ENCODE data around the gene PPP6R3.

- no peak for TF ChIP-seq CBX5 (IDR thresholded peaks at IDR 0.05; ENCODE audit: low read depth)
- TF ChIP-seq SMC3 (IDR thresholded peaks at IDR 0.05; ENCODE audit: borderline replicate concordance, low read length) = no peak
- no peak for TF ChIP-seq POLR2A (IDR thresholded peaks at IDR 0.05; ENCODE audit: low read depth, low read length)
- TF ChIP-seq CEBPB (IDR thresholded peaks at IDR 0.05; ENCODE audit: borderline replicate concordance in 1 of 2, low read depth in 2 of 2, low read length in 2 of 2) = no peak
- TF ChIP-seq RELB (IDR thresholded peaks at IDR 0.05; ENCODE audit: low read depth) = no peak
- no peak for TF ChIP-seq NBN (IDR thresholded peaks at IDR 0.05)
- TF ChIP-seq HDAC2 (IDR thresholded peaks at IDR 0.05) = no peak
- TF ChIP-seq JUND (IDR thresholded peaks at IDR 0.05; ENCODE audit: low read depth, low read length) = no peak
- no peak for TF ChIP-seq CTCF (IDR thresholded peaks at IDR 0.05 in 2 of 3, conservative IDR thresholded peaks at IDR 0.05 in 1 of 3; ENCODE audit: control insufficient read depth in 2 of 3, extremely low read depth in 1 of 3, insufficient read depth in 1 of 3, low read depth in 3 of 3, low read length in 3 of 3)
- TF ChIP-seq SRF (IDR thresholded peaks at IDR 0.05; ENCODE audit: low read depth in 2 of 2, low read length in 2 of 2) = no peak
- no peak for TF ChIP-seq CHD2 (IDR thresholded peaks at IDR 0.05; ENCODE audit: borderline replicate concordance, low read depth, low read length)
- TF ChIP-seq, protein P1, sequence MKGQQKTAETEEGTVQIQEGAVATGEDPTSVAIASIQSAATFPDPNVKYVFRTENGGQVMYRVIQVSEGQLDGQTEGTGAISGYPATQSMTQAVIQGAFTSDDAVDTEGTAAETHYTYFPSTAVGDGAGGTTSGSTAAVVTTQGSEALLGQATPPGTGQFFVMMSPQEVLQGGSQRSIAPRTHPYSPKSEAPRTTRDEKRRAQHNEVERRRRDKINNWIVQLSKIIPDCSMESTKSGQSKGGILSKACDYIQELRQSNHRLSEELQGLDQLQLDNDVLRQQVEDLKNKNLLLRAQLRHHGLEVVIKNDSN (IDR thresholded peaks at IDR 0.05; ENCODE audit: borderline replicate concordance, extremely low read length, insufficient read depth, low read depth, low read length) = no peak
- no peak for TF ChIP-seq NR2C2 (IDR thresholded peaks at IDR 0.05; ENCODE audit: borderline replicate concordance, control insufficient read depth, insufficient read length, low read depth)
These were observed 5.8 kb upstream of the PPP6R3 start for GRCh38 chr11:68454767-68455166.
